Right cardiac atrium (tissue), 5 donors: ENCODE measurements around the gene RABGAP1L. TPM values are rescaled to one million over a fixed set of nuclear protein-coding genes. Genes with fewer than 3 reads are reported as not detected.
"Not testable (repeated sequence)": the region's sequence is repeated elsewhere in the genome, so short reads cannot be mapped to it uniquely, and the experiment has no call there.

Source experiments
- ATAC-seq, 2 donors: fragments of 200-7000 bp; cut with Tn5 transposase; one replicate each; pipeline versions ENCODE4 v1.8.0 to v1.9.1; 2020; ENCODE audit warnings: moderate library complexity in 2 of 2, mild to moderate bottlenecking in 1 of 2
- DNase-seq, 3 donors: peaks; one replicate each; pipeline ENCODE4 v3.0.0-alpha.2; 2020
- H3K27ac ChIP-seq: one replicate; pipeline ENCODE4 v1.5.1; 2013; ENCODE audit warnings: mild to moderate bottlenecking, low read length, control low read depth, moderate library complexity
- H3K27me3 ChIP-seq: one replicate; pipeline ENCODE4 v1.6.1; 2013; ENCODE audit not compliant: control insufficient read depth, insufficient read depth
- H3K4me1 ChIP-seq: one replicate; pipeline ENCODE4 v1.6.1; 2013; ENCODE audit warnings: low read length; ENCODE audit not compliant: control insufficient read depth, insufficient read depth
- H3K4me3 ChIP-seq: one replicate; pipeline ENCODE4 v1.5.1; 2013; ENCODE audit warnings: low read length, control low read depth
- H3K9me3 ChIP-seq: one replicate; pipeline ENCODE4 v1.6.1; 2013; ENCODE audit warnings: low read length; ENCODE audit not compliant: control insufficient read depth
- WGBS: extraction: QIAGEN DNeasy Blood & Tissue Kit; methylation state at CpG from one replicate; pipeline ENCODE4 v1.1.7; 2013; 5-methylcytosine and 5-hydroxymethylcytosine counted together
- intact Hi-C, 4 donors: fragments of 100-400 bp; cut with DNase I; formaldehyde crosslinking; loops; one replicate each; pipeline versions ENCODE4 v1.11.0 to v1.14.0; 2022 to 2023
- polyA plus RNA-seq: library from polyadenylated mRNA; stranded (reverse); fragments of 200-250 nt; gene quantifications from one replicate; pipeline ENCODE4 v1.2.3, GENCODE V29; 2013
- total RNA-seq, 4 donors: library from RNA; stranded (reverse); fragmentation: NEBNext Ultra II Directional; extraction: Animal tissue kit (Norgen Biotek cat#: 25700); gene quantifications; one replicate each; pipeline ENCODE4 v1.2.1, GENCODE V29; 2021
- donor health status: healthy with polysubstance abuse.
- donor health status: DM: no; HTN: yes; CAD: no.
- donor health status: DM: no; HTN: no; CAD: no.
- donor health status: DM: no; HTN: yes; CAD: no; lungs with severe emphysema.
- donor health status: DM: yes; HTN: yes; CAD: no.

RABGAP1L gene
- total and polyA plus RNA-seq, 5 donors = 174 to 367 (median 186) TPM

DNA sequence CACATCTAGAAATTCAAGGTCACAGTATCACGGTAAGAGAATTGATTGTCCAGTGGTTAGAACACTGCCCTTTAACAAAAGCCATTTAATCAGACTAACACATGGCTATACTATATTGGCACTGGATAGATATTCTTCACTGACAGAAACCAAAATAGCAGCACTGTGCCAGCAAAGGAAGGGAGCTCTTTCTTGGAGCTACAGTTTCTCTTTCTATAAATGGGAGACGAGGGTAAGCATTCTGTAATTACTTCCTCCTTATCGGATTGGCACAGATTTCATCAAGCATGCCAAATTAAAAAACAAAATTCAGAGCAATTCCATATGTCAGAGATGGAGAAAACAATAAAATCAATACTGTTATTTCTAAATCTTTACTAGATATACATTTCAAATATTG, 724.7 kb downstream of the RABGAP1L start:
- no peaks in the 10 kb centered on the region for H3K27me3 ChIP-seq
- intact Hi-C loops = no loop called here
- H3K4me3 ChIP-seq = no peak overlapping the region
- peak; percentile 48 to 55 for ATAC-seq
- DNase-seq = no peak
- H3K9me3 ChIP-seq = no peaks in the 10 kb centered on the region
- no peaks in the 10 kb centered on the region for H3K4me1 ChIP-seq
- H3K27ac ChIP-seq = no peak overlapping the region
- 19% methylated on average over 3 of the region's 3 CpGs for WGBS

DNA sequence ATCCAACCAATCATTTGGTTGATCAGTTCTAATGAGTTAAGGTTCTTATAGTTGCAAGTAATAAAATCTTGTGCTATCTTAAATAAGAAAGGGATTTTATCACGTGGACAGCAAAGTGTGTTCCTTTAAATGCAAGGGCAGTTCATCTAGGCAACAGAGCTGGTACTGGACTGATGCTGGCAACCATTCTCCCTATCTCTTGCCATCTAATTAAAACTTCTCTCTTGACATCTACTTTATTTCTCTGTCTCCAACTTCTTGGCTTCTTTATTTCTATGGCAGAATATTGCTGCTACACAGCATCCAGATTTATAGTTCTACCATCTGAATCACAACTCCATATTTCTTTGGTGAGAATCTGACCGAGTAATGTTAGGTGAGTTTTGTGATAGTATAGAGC, 725.2 kb downstream of the RABGAP1L start:
- no peak for ATAC-seq
- WGBS = 73% methylated on average over 2 of the region's 2 CpGs
- intact Hi-C loops = no loop called here

DNA sequence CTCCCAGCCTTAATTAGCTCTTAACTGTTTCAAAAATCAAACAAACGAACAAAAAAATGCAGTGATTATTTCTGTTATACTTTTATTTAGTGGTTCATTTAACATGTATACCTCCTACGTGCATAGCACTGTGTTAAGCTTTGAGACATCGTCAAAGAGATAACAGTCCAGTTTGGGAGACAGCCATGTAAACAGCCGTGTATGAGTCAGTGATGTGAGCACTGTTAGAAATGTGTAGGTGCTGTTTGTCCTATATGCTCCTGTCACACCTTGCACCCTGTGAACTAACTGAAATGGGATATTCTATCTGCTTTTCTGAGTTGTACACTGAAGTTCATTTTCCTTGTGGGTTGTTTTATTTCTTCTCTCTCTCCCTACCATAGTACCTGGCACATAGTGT, 730.7 kb downstream of the RABGAP1L start:
- Histone ChIP-seq H3K27ac (no peak overlapping the region), H3K27me3 (no peaks in the 10 kb centered on the region), H3K4me1 (no peaks in the 10 kb centered on the region), H3K4me3 (no peak overlapping the region), H3K9me3 (no peaks in the 10 kb centered on the region)
- intact Hi-C loops = no loop called here
- WGBS = 64% methylated on average over 4 of the region's 4 CpGs
- DNase-seq = no peak
- no peak for ATAC-seq

More for the DNA sequence above, 725.2 kb downstream of the RABGAP1L start:
- DNase-seq = no peak
- Histone ChIP-seq H3K27me3 (no peaks in the 10 kb centered on the region), H3K9me3 (no peaks in the 10 kb centered on the region), H3K4me1 (no peaks in the 10 kb centered on the region), H3K4me3 (no peak overlapping the region), H3K27ac (no peak overlapping the region)

GRCh38 chr1:174892016-174892415, 732.7 kb downstream of the RABGAP1L start:
- intact Hi-C loops = no loop called here
- no peaks in the 10 kb centered on the region for H3K9me3 ChIP-seq
- peak in 2 of 3 donors; percentile 73 to 79 for DNase-seq
- ATAC-seq = peak; percentile 72 to 94
- no peak overlapping the region for H3K27ac ChIP-seq
- WGBS = 85% methylated on average over 15 of the region's 15 CpGs
- H3K27me3 ChIP-seq = no peaks in the 10 kb centered on the region
- H3K4me3 ChIP-seq = no peak overlapping the region
- H3K4me1 ChIP-seq = no peaks in the 10 kb centered on the region

DNA sequence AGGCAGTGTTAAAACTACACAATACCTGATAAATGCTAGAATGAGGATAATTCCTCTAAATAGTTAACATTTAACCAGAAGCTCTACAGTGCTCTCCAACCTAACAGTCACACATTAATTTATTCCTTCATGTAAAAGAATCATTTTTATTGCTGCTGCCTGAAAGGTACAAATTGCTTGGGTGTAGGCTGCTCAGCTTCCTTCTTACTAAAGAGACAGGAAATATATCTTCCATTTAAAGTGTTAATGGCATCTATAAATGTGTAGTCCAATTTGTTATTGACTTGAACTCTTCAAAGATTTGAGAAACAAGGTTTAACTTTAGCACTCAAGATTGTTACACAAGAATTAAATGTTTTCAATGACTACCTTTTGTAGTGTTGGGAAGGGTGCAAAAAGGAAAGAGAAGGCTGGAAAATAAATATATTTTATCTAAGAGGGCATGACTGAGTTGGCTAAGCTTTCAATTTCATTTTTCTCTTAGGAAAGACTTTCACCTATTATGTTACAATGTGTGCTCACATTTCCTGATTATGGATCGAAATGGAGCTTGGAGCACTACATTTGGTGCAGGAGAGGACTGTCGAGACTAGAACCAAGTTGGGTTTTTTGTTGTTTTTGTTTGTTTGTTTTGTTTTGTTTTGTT, 734.9 kb downstream of the RABGAP1L start:
- H3K9me3 ChIP-seq = no peaks in the 10 kb centered on the region
- H3K27me3 ChIP-seq = no peaks in the 10 kb centered on the region
- DNase-seq (no peak), ATAC-seq (no peak)
- H3K4me3 ChIP-seq = no peak overlapping the region
- WGBS = 84% methylated on average over 2 of the region's 2 CpGs
- H3K4me1 ChIP-seq = no peaks in the 10 kb centered on the region
- H3K27ac ChIP-seq = no peak overlapping the region
- intact Hi-C loops = no loop called here

- 100% methylated on average over 1 of the region's 1 CpG for WGBS
- DNase-seq, H3K9me3 ChIP-seq, H3K27ac ChIP-seq, H3K4me1 ChIP-seq, H3K4me3 ChIP-seq, H3K27me3 ChIP-seq, intact Hi-C loops, ATAC-seq: not testable (repeated sequence)
Measured at GRCh38 chr1:174895610-174896009, 736.3 kb downstream of the RABGAP1L start.

DNA sequence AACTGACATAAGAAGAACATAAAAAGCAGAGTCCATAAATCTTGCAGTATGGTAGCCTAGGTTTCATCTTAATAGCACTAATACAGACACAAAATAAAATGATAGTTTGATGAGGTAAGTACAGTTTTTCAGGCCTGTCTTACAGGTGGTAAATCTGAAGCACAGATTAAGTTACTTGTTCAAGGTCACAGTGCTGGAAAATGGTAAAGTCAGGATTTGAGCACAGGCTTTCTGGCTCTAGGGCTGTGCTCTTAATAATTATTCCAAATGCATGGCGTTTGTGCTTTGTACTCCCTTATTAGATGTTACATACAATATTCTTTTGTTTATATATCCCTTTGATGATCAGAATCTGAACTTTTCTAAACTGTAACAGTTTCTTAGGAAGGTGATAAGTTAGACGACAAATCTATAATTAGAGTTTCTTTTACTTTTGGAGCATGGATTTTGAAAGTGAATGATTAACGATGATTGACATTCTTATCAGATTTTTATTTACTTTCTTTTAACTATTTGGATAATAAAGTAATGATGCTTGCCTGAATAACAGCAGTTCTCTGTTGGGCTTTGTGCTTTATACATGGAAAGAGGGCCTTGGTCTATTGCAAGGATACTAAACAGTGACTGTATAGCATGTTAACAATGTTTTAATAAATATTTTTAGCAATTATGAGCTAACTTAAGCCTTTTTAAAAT, 738.9 kb downstream of the RABGAP1L start:
- no peaks in the 10 kb centered on the region for H3K27me3 ChIP-seq
- DNase-seq = no peak
- ATAC-seq = no peak
- no peaks in the 10 kb centered on the region for H3K9me3 ChIP-seq
- no peak overlapping the region for H3K4me3 ChIP-seq
- intact Hi-C loops = no loop called here
- no peaks in the 10 kb centered on the region for H3K4me1 ChIP-seq
- 90% methylated on average over 3 of the region's 3 CpGs for WGBS
- H3K27ac ChIP-seq = no peak overlapping the region

- no peak overlapping the region for H3K27ac ChIP-seq
- DNase-seq (no peak), ATAC-seq (peak in 1 of 2 donors; percentile 54)
- H3K9me3 ChIP-seq = no peaks in the 10 kb centered on the region
- intact Hi-C loops = no loop called here
- H3K4me3 ChIP-seq = no peak overlapping the region
- no peaks in the 10 kb centered on the region for H3K4me1 ChIP-seq
- WGBS = 68% methylated on average over 3 of the region's 3 CpGs
- no peaks in the 10 kb centered on the region for H3K27me3 ChIP-seq
Measured at GRCh38 chr1:174900317-174900716, 741.0 kb downstream of the RABGAP1L start.

GRCh38 chr1:174902531-174903099, 743.3 kb downstream of the RABGAP1L start:
- H3K27me3 ChIP-seq = no peaks in the 10 kb centered on the region
- H3K27ac ChIP-seq = no peak overlapping the region
- DNase-seq (no peak), ATAC-seq (no peak)
- 81% methylated on average over 4 of the region's 4 CpGs for WGBS
- intact Hi-C loops = no loop called here
- no peaks in the 10 kb centered on the region for H3K4me1 ChIP-seq
- H3K9me3 ChIP-seq = no peaks in the 10 kb centered on the region
- no peak overlapping the region for H3K4me3 ChIP-seq

DNA sequence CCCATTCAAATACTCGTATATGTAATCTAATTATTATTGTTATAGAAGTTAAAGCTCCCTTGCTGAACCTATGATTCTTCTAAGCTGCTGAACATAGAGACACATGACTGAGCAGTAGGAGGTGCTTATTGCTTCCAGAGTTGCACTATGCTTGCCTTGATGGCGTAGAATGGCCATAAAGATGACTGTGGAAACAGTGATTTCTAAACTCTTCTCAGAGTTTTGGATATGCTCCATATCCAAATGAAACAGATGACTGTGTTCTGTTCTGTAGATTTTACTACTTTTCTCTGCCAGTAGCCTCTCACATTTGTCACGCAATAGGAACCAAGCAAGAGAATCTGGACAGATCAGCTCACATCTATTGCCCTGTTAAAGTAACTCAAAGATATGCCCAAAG, 752.3 kb downstream of the RABGAP1L start:
- H3K4me1 ChIP-seq = no peaks in the 10 kb centered on the region
- ATAC-seq (no peak), DNase-seq (no peak)
- H3K27me3 ChIP-seq = no peaks in the 10 kb centered on the region
- H3K4me3 ChIP-seq = no peak overlapping the region
- WGBS = 85% methylated on average over 3 of the region's 3 CpGs
- H3K27ac ChIP-seq = no peak overlapping the region
- H3K9me3 ChIP-seq = no peaks in the 10 kb centered on the region
- intact Hi-C loops = no loop called here

GRCh38 chr1:174912264-174912663, 752.9 kb downstream of the RABGAP1L start:
- ATAC-seq = no peak
- intact Hi-C loops = no loop called here

More at GRCh38 chr1:174912264-174912663, 752.9 kb downstream of the RABGAP1L start:
- H3K9me3 ChIP-seq = no peaks in the 10 kb centered on the region
- H3K4me1 ChIP-seq = no peaks in the 10 kb centered on the region
- no peak overlapping the region for H3K4me3 ChIP-seq
- no peak for DNase-seq
- H3K27me3 ChIP-seq = no peaks in the 10 kb centered on the region
- H3K27ac ChIP-seq = no peak overlapping the region
